HCT116 (cell line): ENCODE data around the gene BIRC6. TPM values are rescaled to one million over a fixed set of nuclear protein-coding genes. Genes with fewer than 3 reads are reported as not detected.
"Not testable (repeated sequence)": the region's sequence is repeated elsewhere in the genome, so short reads cannot be mapped to it uniquely, and the experiment has no call there.

Experiments used
- ATAC-seq: fragments of 200-7000 bp; cut with Tn5 transposase; 2 replicates; pipeline ENCODE4 v1.9.1; 2020; ENCODE audit warnings: mild to moderate bottlenecking, moderate library complexity
- BruUV-seq: library from RNA; stranded (reverse); fragments of 400-500 nt; replicated peaks from 2 replicates; lab custom pipeline; 2021; lab: Mats Ljungman, UMichigan
- CTCF ChIA-PET: fragments of 300-600 bp; sonication (Branson Sonifier 250); formaldehyde crosslinking; loops from one replicate; lab custom pipeline; 2021; ENCODE audit warnings: antibody characterized with exemption; lab: Charles Lee
- POLR2A ChIA-PET: fragments of 300-600, 350-600 bp; sonication (Branson Sonifier 250); formaldehyde crosslinking; loops from one replicate; lab custom pipeline; 2021; ENCODE audit warnings: antibody characterized with exemption; lab: Charles Lee
- RAD21 ChIA-PET, 2 experiments: fragments of 300-600 bp; sonication (Branson Sonifier 250); formaldehyde crosslinking; loops; one replicate each; lab custom pipeline; 2023; ENCODE audit warnings: low total read pairs in 2 of 2; ENCODE audit not compliant: uncharacterized antibody in 2 of 2, unreplicated experiment in 2 of 2, low non-redundant PET in 1 of 2; lab: Charles Lee
- DNase-seq: peaks from one replicate; pipeline ENCODE4 v3.0.0-alpha.2; 2010; ENCODE audit warnings: low read depth, low spot score
- H2AFZ ChIP-seq: fragments of 200-600 bp; shearing (Covaris generic), sonication (generic); 2 replicates; pipeline ENCODE4 v1.6.1; 2017; ENCODE audit warnings: low read depth, mixed run types, mixed read lengths, antibody characterized with exemption, low read length; ENCODE audit not compliant: poor library complexity, severe bottlenecking
- H3K27ac ChIP-seq: 2 replicates; pipeline ENCODE4 v1.5.1; 2012; ENCODE audit warnings: low read depth, low read length
- H3K27me3 ChIP-seq: fragments of 200-600 bp; sonication (generic); 2 replicates; pipeline ENCODE4 v1.6.1; 2016; ENCODE audit warnings: mixed run types, low read length, mixed read lengths; ENCODE audit not compliant: insufficient read depth
- H3K36me3 ChIP-seq, 2 experiments: fragments of 200-500 bp in 1 of 2; fragments of 200-600 bp in 1 of 2; sonication (Bioruptor generic) in 1 of 2; sonication (generic) in 1 of 2; 2 replicates each; pipeline versions ENCODE4 v1.5.1 to v1.6.1; 2014 to 2016; ENCODE audit warnings: low read length in 2 of 2, inconsistent platforms in 1 of 2, mixed read lengths in 1 of 2, mixed run types in 1 of 2; ENCODE audit not compliant: insufficient read depth in 2 of 2, control insufficient read depth in 1 of 2
- H3K4me1 ChIP-seq, 2 experiments: fragments of 200-600 bp in 1 of 2; sonication (generic) in 1 of 2; 2 replicates each; pipeline versions ENCODE4 v1.5.1 to v1.6.1; 2012 to 2017; ENCODE audit warnings: low read length in 2 of 2, inconsistent platforms in 1 of 2, mild to moderate bottlenecking in 1 of 2, mixed read lengths in 1 of 2, mixed run types in 1 of 2, moderate library complexity in 1 of 2; ENCODE audit not compliant: insufficient read depth in 2 of 2, control insufficient read depth in 1 of 2
- H3K4me2 ChIP-seq: fragments of 200-600 bp; sonication (generic); 2 replicates; pipeline ENCODE4 v1.6.1; 2017; ENCODE audit warnings: mixed run types, low read length, mixed read lengths
- H3K4me3 ChIP-seq, 2 experiments: fragments of 200-600 bp in 1 of 2; sonication (generic) in 1 of 2; replicated peaks in 1 of 2; 2 replicates each; pipeline ENCODE4 v1.5.1; 2011 to 2016; ENCODE audit warnings: low read length in 2 of 2, control low read depth in 1 of 2, low read depth in 1 of 2, mild to moderate bottlenecking in 1 of 2, mixed read lengths in 1 of 2, mixed run types in 1 of 2
- H3K79me2 ChIP-seq: fragments of 200-600 bp; sonication (generic); 2 replicates; pipeline ENCODE4 v1.6.1; 2017; ENCODE audit warnings: mild to moderate bottlenecking, mixed run types, low read length, moderate library complexity, mixed read lengths; ENCODE audit not compliant: insufficient read depth
- H3K9ac ChIP-seq: fragments of 200-600 bp; sonication (generic); 2 replicates; pipeline ENCODE4 v1.6.1; 2016; ENCODE audit warnings: low read length, mixed read lengths
- H3K9me2 ChIP-seq: fragments of 200-600 bp; sonication (generic), shearing (Covaris generic); 2 replicates; pipeline ENCODE4 v1.6.1; 2017; ENCODE audit warnings: mixed run types, mild to moderate bottlenecking, moderate library complexity; ENCODE audit not compliant: insufficient read depth
- H3K9me3 ChIP-seq, 2 experiments: fragments of 200-500 bp in 1 of 2; fragments of 200-600 bp in 1 of 2; sonication (Bioruptor generic) in 1 of 2; sonication (generic) in 1 of 2; 2 replicates each; pipeline ENCODE4 v1.6.1; 2014 to 2017; ENCODE audit warnings: low read length in 2 of 2, mixed read lengths in 2 of 2, inconsistent platforms in 1 of 2, low read depth in 1 of 2, mild to moderate bottlenecking in 1 of 2, mixed run types in 1 of 2, moderate library complexity in 1 of 2; ENCODE audit not compliant: control insufficient read depth in 1 of 2, insufficient read depth in 1 of 2
- H4K20me1 ChIP-seq: fragments of 200-600 bp; sonication (generic), shearing (Covaris generic); 2 replicates; pipeline ENCODE4 v1.6.1; 2017; ENCODE audit warnings: mixed run types, mild to moderate bottlenecking, moderate library complexity; ENCODE audit not compliant: insufficient read depth
- CBX3 ChIP-seq: IDR thresholded peaks from 2 replicates; pipeline ENCODE4 v1.6.1; 2012; ENCODE audit warnings: low read depth
- EGR1 ChIP-seq: IDR thresholded peaks from 2 replicates; pipeline ENCODE4 v1.6.1; 2012; ENCODE audit warnings: low read depth
- FOSL1 ChIP-seq: IDR thresholded peaks from 2 replicates; pipeline ENCODE4 v1.6.1; 2012; ENCODE audit warnings: low read depth
- JUND ChIP-seq: IDR thresholded peaks from 2 replicates; pipeline ENCODE4 v1.6.1; 2012
- POLR2A ChIP-seq: IDR thresholded peaks from 2 replicates; pipeline ENCODE4 v1.7.0; 2011; ENCODE audit warnings: borderline replicate concordance; ENCODE audit not compliant: insufficient read depth, insufficient read length; ENCODE audit errors: extremely low read depth
- POLR2AphosphoS5 ChIP-seq: IDR thresholded peaks from 2 replicates; pipeline ENCODE4 v1.6.1; 2011; ENCODE audit warnings: mild to moderate bottlenecking, low read depth, low read length, moderate library complexity
- SIN3A ChIP-seq: IDR thresholded peaks from 2 replicates; pipeline ENCODE4 v1.6.1; 2012; ENCODE audit warnings: low read depth
- SP1 ChIP-seq: IDR thresholded peaks from 2 replicates; pipeline ENCODE4 v1.6.1; 2012; ENCODE audit warnings: low read depth
- TCF7L2 ChIP-seq: IDR thresholded peaks from 2 replicates; pipeline ENCODE4 v1.7.0; 2011; ENCODE audit warnings: borderline replicate concordance, inconsistent platforms; ENCODE audit not compliant: insufficient read depth, insufficient read length; ENCODE audit errors: extremely low read depth
- YY1 ChIP-seq: IDR thresholded peaks from 2 replicates; pipeline ENCODE4 v1.6.1; 2011; ENCODE audit warnings: low read length, low read depth, moderate library complexity, mild to moderate bottlenecking; ENCODE audit not compliant: insufficient replicate concordance; ENCODE audit errors: extremely low read depth
- ZFX ChIP-seq: fragments of 450-650 bp; IDR thresholded peaks from 2 replicates; pipeline ENCODE4 v1.6.1; 2017
- ZNF274 ChIP-seq: fragments of 200-500 bp; sonication (Bioruptor generic); IDR thresholded peaks from 2 replicates; pipeline ENCODE4 v1.6.1; 2014; ENCODE audit warnings: mild to moderate bottlenecking, low read depth, low read length, inconsistent platforms
- intact Hi-C: fragments of 100-400 bp; cut with micrococcal nuclease; formaldehyde crosslinking; loops from 2 replicates; pipeline ENCODE4 v1.10.0; 2022
- total RNA-seq: library from RNA; stranded (reverse); gene quantifications from one replicate; pipeline ENCODE4 v1.2.1, GENCODE V29; 2021; ENCODE audit not compliant: unreplicated experiment
- TF ChIP-seq, protein P1 (sequence below): IDR thresholded peaks from 2 replicates; pipeline ENCODE4 v1.6.1; 2012
- TF ChIP-seq, protein P2 (sequence below), 3 experiments: fragments of 200-600 bp in 1 of 3; sonication (generic) in 1 of 3; IDR thresholded peaks in 2 of 3; conservative IDR thresholded peaks in 1 of 3; 2 replicates each; pipeline ENCODE4 v1.5.1; 2012 to 2017; ENCODE audit warnings: low read depth in 2 of 3, low read length in 2 of 3, antibody characterized with exemption in 1 of 3, borderline replicate concordance in 1 of 3, control low read depth in 1 of 3, mild to moderate bottlenecking in 1 of 3, mixed read lengths in 1 of 3, mixed run types in 1 of 3, moderate library complexity in 1 of 3; ENCODE audit not compliant: insufficient read depth in 1 of 3
- TF ChIP-seq, protein P3 (sequence below): IDR thresholded peaks from 2 replicates; pipeline ENCODE4 v1.6.1; 2012

Gene BIRC6
- total RNA-seq, 1 experiment from 2014 or later = 60.7 TPM

DNA sequence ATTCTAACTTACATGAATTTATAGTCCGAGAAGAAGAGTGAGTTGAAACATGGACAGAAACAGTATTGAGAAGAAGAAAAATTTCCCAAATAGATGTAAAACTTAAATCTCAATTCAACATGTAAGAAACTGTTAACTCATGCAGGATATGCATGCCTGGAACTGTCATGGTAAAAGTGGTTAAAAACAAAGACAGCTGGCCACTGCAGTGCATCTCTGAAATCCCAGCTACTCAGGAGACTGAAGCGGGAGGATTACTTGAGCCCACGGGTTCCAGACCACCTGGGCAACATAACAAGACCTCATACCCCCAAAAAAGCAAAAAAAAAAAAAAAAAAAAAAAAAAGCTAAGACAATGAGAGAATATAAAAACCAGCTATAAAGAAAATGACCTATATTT lies 178.0 kb downstream of the BIRC6 start:
- 0 out of 4 replicates have a peak, but pooled peaks cover 0 to 3% of the 10 kb centered on the region in 2 experiments for H3K36me3 ChIP-seq
- H3K9me3 ChIP-seq = no peaks in the 10 kb centered on the region
- no peaks in the 10 kb centered on the region for H3K4me1 ChIP-seq
- no peaks in the 10 kb centered on the region for H3K27me3 ChIP-seq
- no peak overlapping the region for H3K4me2 ChIP-seq
- no peaks in the 10 kb centered on the region for H3K9me2 ChIP-seq
- ATAC-seq = no peak
- TF ChIP-seq CBX3 = no peak
- TF ChIP-seq, protein P1, sequence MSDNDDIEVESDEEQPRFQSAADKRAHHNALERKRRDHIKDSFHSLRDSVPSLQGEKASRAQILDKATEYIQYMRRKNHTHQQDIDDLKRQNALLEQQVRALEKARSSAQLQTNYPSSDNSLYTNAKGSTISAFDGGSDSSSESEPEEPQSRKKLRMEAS = no peak
- TF ChIP-seq SIN3A = no peak
- TF ChIP-seq, protein P2, sequence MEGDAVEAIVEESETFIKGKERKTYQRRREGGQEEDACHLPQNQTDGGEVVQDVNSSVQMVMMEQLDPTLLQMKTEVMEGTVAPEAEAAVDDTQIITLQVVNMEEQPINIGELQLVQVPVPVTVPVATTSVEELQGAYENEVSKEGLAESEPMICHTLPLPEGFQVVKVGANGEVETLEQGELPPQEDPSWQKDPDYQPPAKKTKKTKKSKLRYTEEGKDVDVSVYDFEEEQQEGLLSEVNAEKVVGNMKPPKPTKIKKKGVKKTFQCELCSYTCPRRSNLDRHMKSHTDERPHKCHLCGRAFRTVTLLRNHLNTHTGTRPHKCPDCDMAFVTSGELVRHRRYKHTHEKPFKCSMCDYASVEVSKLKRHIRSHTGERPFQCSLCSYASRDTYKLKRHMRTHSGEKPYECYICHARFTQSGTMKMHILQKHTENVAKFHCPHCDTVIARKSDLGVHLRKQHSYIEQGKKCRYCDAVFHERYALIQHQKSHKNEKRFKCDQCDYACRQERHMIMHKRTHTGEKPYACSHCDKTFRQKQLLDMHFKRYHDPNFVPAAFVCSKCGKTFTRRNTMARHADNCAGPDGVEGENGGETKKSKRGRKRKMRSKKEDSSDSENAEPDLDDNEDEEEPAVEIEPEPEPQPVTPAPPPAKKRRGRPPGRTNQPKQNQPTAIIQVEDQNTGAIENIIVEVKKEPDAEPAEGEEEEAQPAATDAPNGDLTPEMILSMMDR (IDR thresholded peaks at IDR 0.05 in 2 of 3, conservative IDR thresholded peaks at IDR 0.05 in 1 of 3; ENCODE audit: borderline replicate concordance in 1 of 3, insufficient read depth in 1 of 3, low read depth in 2 of 3, low read length in 2 of 3) = no peak
- no peak for TF ChIP-seq JUND
- no peak for TF ChIP-seq SP1
- no peak for TF ChIP-seq POLR2AphosphoS5
- no peak for TF ChIP-seq POLR2A
- ChIA-PET RAD21 (no interaction called here), CTCF (no interaction called here), POLR2A (no interaction called here)
- no peak overlapping the region for H3K9ac ChIP-seq
- DNase-seq = no peak
- no peak overlapping the region for H3K27ac ChIP-seq
- no peaks in the 10 kb centered on the region; the same call in 1 of the 2 replicates for H3K79me2 ChIP-seq
- H2AFZ ChIP-seq = no peak overlapping the region
- no peaks in the 10 kb centered on the region for H4K20me1 ChIP-seq
- intact Hi-C loops = no loop called here
- BruUV-seq = no TSS peak
- no peak overlapping the region for H3K4me3 ChIP-seq

DNA sequence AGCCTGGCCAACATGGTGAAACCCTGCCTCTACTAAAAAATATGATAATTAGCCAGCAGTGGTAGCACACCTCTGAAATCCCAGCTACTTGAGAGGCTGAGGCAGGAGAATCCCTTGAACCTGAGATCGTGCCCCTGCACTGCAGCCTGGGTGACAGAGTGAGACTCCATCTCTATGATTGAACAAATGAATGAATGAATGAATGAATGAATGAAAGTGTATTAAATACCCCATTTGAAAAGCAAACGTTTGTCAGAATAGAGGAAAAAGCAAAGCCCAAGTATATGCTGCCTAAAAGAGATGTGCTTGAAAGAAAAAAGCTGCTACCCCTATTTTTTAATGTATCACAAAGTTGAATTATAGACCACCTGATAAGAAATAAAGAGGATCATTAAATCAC lies 181.9 kb downstream of the BIRC6 start:
- H3K27ac ChIP-seq = no peak overlapping the region
- no peaks in the 10 kb centered on the region for H3K9me2 ChIP-seq
- H3K4me1 ChIP-seq = no peaks in the 10 kb centered on the region
- H3K9me3 ChIP-seq = no peaks in the 10 kb centered on the region
- no peak overlapping the region for H3K4me3 ChIP-seq
- H3K27me3 ChIP-seq = no peaks in the 10 kb centered on the region
- H3K79me2 ChIP-seq = no peaks in the 10 kb centered on the region; the same call in 1 of the 2 replicates
- no peak overlapping the region for H3K4me2 ChIP-seq
- H3K9ac ChIP-seq = no peak overlapping the region
- DNase-seq (no peak), ATAC-seq (no peak)
- intact Hi-C loops = no loop called here
- ChIA-PET CTCF (no interaction called here), POLR2A (no interaction called here), RAD21 (no interaction called here)
- 0 out of 4 replicates have a peak, but pooled peaks cover 0 to 3% of the 10 kb centered on the region in 2 experiments for H3K36me3 ChIP-seq
- no peak overlapping the region for H2AFZ ChIP-seq
- TF ChIP-seq TCF7L2 (no peak), EGR1 (no peak), YY1 (no peak), ZFX (no peak), ZNF274 (no peak), FOSL1 (no peak)
- TF ChIP-seq, protein P3, sequence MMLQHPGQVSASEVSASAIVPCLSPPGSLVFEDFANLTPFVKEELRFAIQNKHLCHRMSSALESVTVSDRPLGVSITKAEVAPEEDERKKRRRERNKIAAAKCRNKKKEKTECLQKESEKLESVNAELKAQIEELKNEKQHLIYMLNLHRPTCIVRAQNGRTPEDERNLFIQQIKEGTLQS = no peak
- BruUV-seq = no TSS peak
- H4K20me1 ChIP-seq = no peaks in the 10 kb centered on the region

DNA sequence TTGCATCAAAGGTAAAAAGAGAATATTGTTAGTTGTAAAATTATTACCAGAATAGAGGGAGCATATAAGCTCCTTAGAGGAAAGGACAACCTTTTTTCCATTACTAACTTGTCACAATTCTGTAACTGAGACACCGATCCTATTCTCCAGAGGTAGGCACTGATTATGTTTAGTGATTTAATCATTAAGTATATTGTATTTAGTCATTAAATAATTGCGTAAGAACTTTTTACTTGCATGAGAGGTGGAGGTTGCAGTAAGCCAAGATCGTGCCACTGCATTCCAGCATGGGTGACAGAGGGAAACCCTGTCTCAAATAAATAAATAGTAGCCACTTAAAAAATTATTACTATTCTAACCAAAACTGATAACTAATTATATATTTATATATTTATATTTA lies 195.7 kb downstream of the BIRC6 start:
- BruUV-seq, H3K4me2 ChIP-seq, H3K27ac ChIP-seq, H3K4me3 ChIP-seq, H2AFZ ChIP-seq, DNase-seq, ATAC-seq, H3K27me3 ChIP-seq, H3K36me3 ChIP-seq, CTCF ChIA-PET, H3K9ac ChIP-seq, POLR2A ChIA-PET, H3K79me2 ChIP-seq, H3K9me2 ChIP-seq, H3K9me3 ChIP-seq, H4K20me1 ChIP-seq, H3K4me1 ChIP-seq, RAD21 ChIA-PET: not testable (repeated sequence)
- intact Hi-C loops = loop anchor here (5.0 to 10.0 kb wide), 4 partner anchors 222 to 820 kb away; no protein-coding TSS in a partner anchor
